Mucosa of rectum (tissue), 2 donors: Measurements from ENCODE around the gene PTGES2.

Experiments
- H3K27ac ChIP-seq, 2 donors: one replicate each; pipeline ENCODE4 v1.7.0; 2013; ENCODE audit warnings: inconsistent platforms in 2 of 2, low read depth in 2 of 2, low read length in 2 of 2
- H3K27me3 ChIP-seq, 2 donors: one replicate each; pipeline ENCODE4 v1.7.0; 2013; ENCODE audit warnings: low read length in 2 of 2; ENCODE audit not compliant: control insufficient read depth in 2 of 2, insufficient read depth in 2 of 2
- H3K36me3 ChIP-seq, 2 donors: one replicate each; pipeline ENCODE4 v1.7.0; 2013; ENCODE audit warnings: low read length in 2 of 2; ENCODE audit not compliant: control insufficient read depth in 2 of 2, insufficient read depth in 2 of 2
- H3K4me1 ChIP-seq, 2 donors: one replicate each; pipeline ENCODE4 v1.7.0; 2013; ENCODE audit warnings: low read length in 2 of 2, mild to moderate bottlenecking in 1 of 2; ENCODE audit not compliant: control insufficient read depth in 2 of 2, insufficient read depth in 2 of 2
- H3K4me3 ChIP-seq, 2 donors: one replicate each; pipeline ENCODE4 v1.7.0; 2013; ENCODE audit warnings: low read length in 2 of 2
- H3K9ac ChIP-seq, 2 donors: one replicate each; pipeline ENCODE4 v1.7.0; 2013; ENCODE audit warnings: low read length in 2 of 2, low read depth in 1 of 2, mild to moderate bottlenecking in 1 of 2
- H3K9me3 ChIP-seq, 2 donors: one replicate each; pipeline ENCODE4 v1.7.0; 2013; ENCODE audit warnings: low read length in 2 of 2; ENCODE audit not compliant: control insufficient read depth in 2 of 2
- donor health status: healthy.
- donor health status: Normal muscosa, but diverticular disease.

The PTGES2 gene

GRCh38 chr9:128163523-128164306 lies 36.2 kb upstream of the PTGES2 start:
- Histone ChIP-seq H3K9me3 (no peaks in the 10 kb centered on the region), H3K4me1 (peaks cover 12 to 13% of the 10 kb centered on the region in 2 donors), H3K9ac (no peak overlapping the region), H3K36me3 (peaks cover 29 to 43% of the 10 kb centered on the region in 2 donors), H3K4me3 (no peak overlapping the region), H3K27me3 (no peaks in the 10 kb centered on the region), H3K27ac (no peak overlapping the region)

- no peaks in the 10 kb centered on the region for H3K9me3 ChIP-seq
- H3K4me1 ChIP-seq: peaks cover 12 to 13% of the 10 kb centered on the region in 2 donors
- no peak overlapping the region for H3K4me3 ChIP-seq
- H3K36me3 ChIP-seq: peaks cover 26 to 39% of the 10 kb centered on the region in 2 donors
- no peak overlapping the region for H3K9ac ChIP-seq
- H3K27ac ChIP-seq: no peak overlapping the region
- no peaks in the 10 kb centered on the region for H3K27me3 ChIP-seq
Observed at GRCh38 chr9:128163027-128163515, 35.5 kb upstream of the PTGES2 start.

GRCh38 chr9:128162215-128163026 lies 34.9 kb upstream of the PTGES2 start:
- H3K4me1 ChIP-seq: peaks cover 12 to 13% of the 10 kb centered on the region in 2 donors
- peaks cover 20 to 33% of the 10 kb centered on the region in 2 donors for H3K36me3 ChIP-seq
- H3K9me3 ChIP-seq: no peaks in the 10 kb centered on the region
- H3K27ac ChIP-seq: no peak overlapping the region
- no peaks in the 10 kb centered on the region for H3K27me3 ChIP-seq
- no peak overlapping the region for H3K4me3 ChIP-seq
- H3K9ac ChIP-seq: no peak overlapping the region

GRCh38 chr9:128161215-128161902 lies 33.8 kb upstream of the PTGES2 start:
- H3K4me3 ChIP-seq: peak overlapping the region in 1 of 2 donors; percentile 85
- H3K9ac ChIP-seq: peak overlapping the region in 1 of 2 donors; percentile 77
- H3K9me3 ChIP-seq: no peaks in the 10 kb centered on the region
- H3K36me3 ChIP-seq: peaks cover 12 to 23% of the 10 kb centered on the region in 2 donors
- H3K4me1 ChIP-seq: peaks cover 12 to 13% of the 10 kb centered on the region in 2 donors
- no peaks in the 10 kb centered on the region for H3K27me3 ChIP-seq
- H3K27ac ChIP-seq: no peak overlapping the region

- Histone ChIP-seq H3K36me3 (peaks cover 10 to 16% of the 10 kb centered on the region in 2 donors), H3K9ac (peak overlapping the region; percentile 77 to 79), H3K4me3 (peak overlapping the region; percentile 72 to 85), H3K4me1 (peaks cover 12 to 13% of the 10 kb centered on the region in 2 donors), H3K9me3 (no peaks in the 10 kb centered on the region), H3K27ac (peak overlapping the region in 1 of 2 donors; percentile 65), H3K27me3 (no peaks in the 10 kb centered on the region)
Observed at GRCh38 chr9:128160603-128160987, 33.1 kb upstream of the PTGES2 start.

- H3K9me3 ChIP-seq: no peaks in the 10 kb centered on the region
Observed at GRCh38 chr9:128159784-128160602, 32.5 kb upstream of the PTGES2 start, which contains the start of gene BBLN. Gene BBLN (plus strand): TSS chr9:128160265. CDS start chr9:128160408, 143 bp downstream.

GRCh38 chr9:128159522-128159783 lies 31.9 kb upstream of the PTGES2 start:
- Histone ChIP-seq H3K9me3 (no peaks in the 10 kb centered on the region), H3K4me3 (peak overlapping the region; percentile 64 to 80), H3K27me3 (no peaks in the 10 kb centered on the region), H3K4me1 (peaks cover 12 to 13% of the 10 kb centered on the region in 2 donors), H3K9ac (peak overlapping the region; percentile 81 to 86), H3K27ac (peak overlapping the region; percentile 78 to 82), H3K36me3 (peaks cover 10 to 14% of the 10 kb centered on the region in 2 donors)

More at GRCh38 chr9:128159784-128160602, 32.5 kb upstream of the PTGES2 start, which contains the start of gene BBLN:
- Histone ChIP-seq H3K27me3 (no peaks in the 10 kb centered on the region), H3K27ac (peak within 1 kb of the TSS; percentile 78 to 82), H3K4me1 (peaks cover 12 to 13% of the 10 kb centered on the region in 2 donors), H3K4me3 (peak within 1 kb of the TSS; percentile 72 to 85), H3K36me3 (peaks cover 10 to 16% of the 10 kb centered on the region in 2 donors), H3K9ac (peak within 1 kb of the TSS; percentile 81 to 86)

GRCh38 chr9:128155736-128156500 lies 28.4 kb upstream of the PTGES2 start:
- H3K36me3 ChIP-seq: no peaks in the 10 kb centered on the region
- H3K4me3 ChIP-seq: no peak overlapping the region
- H3K9me3 ChIP-seq: no peaks in the 10 kb centered on the region
- H3K27ac ChIP-seq: no peak overlapping the region
- no peak overlapping the region for H3K9ac ChIP-seq
- H3K27me3 ChIP-seq: no peaks in the 10 kb centered on the region
- H3K4me1 ChIP-seq: peaks cover 9 to 10% of the 10 kb centered on the region in 2 donors
